CD4-positive, alpha-beta T cell (primary cell): ENCODE data around the gene LAMTOR4. TPM values are rescaled to one million over a fixed set of nuclear protein-coding genes. Genes with fewer than 3 reads are reported as not detected.

Experiments used
- ATAC-seq: fragments of 200-7000 bp; cut with Tn5 transposase; one replicate; pipeline ENCODE4 v1.10.0; 2022; ENCODE audit warnings: mild to moderate bottlenecking; ENCODE audit not compliant: poor library complexity
- CTCF ChIA-PET: fragments of 350-600 bp; sonication (Branson Sonifier 250); formaldehyde crosslinking; loops from one replicate; lab custom pipeline; 2021; ENCODE audit warnings: antibody characterized with exemption, inconsistent platforms; lab: Charles Lee
- POLR2A ChIA-PET: fragments of 350-600 bp; sonication (Branson Sonifier 250); formaldehyde crosslinking; loops from one replicate; lab custom pipeline; 2021; ENCODE audit warnings: antibody characterized with exemption, inconsistent platforms; lab: Charles Lee
- DNase-seq, 14 experiments: peaks; one replicate each; pipeline ENCODE4 v3.0.0-alpha.2; 2013 to 2020; ENCODE audit warnings: mixed read lengths in 2 of 14
- H3K27ac ChIP-seq, 2 donors: one replicate each; pipeline versions ENCODE4 v1.5.1 to v1.7.0; 2013; ENCODE audit warnings: low read length in 2 of 2, low read depth in 1 of 2, mild to moderate bottlenecking in 1 of 2
- H3K27me3 ChIP-seq, 2 experiments: 1 replicate in 1 of 2; 2 replicates in 1 of 2; pipeline versions ENCODE4 v1.6.1 to v1.7.0; 2013; ENCODE audit warnings: low read length in 2 of 2, control low read depth in 1 of 2, mild to moderate bottlenecking in 1 of 2, moderate library complexity in 1 of 2; ENCODE audit not compliant: insufficient read depth in 2 of 2, control insufficient read depth in 1 of 2
- H3K36me3 ChIP-seq: one replicate; pipeline ENCODE4 v1.6.1; 2013; ENCODE audit warnings: low read length, control low read depth; ENCODE audit not compliant: insufficient read depth
- H3K4me1 ChIP-seq: one replicate; pipeline ENCODE4 v1.6.1; 2013; ENCODE audit warnings: low read length, control low read depth; ENCODE audit not compliant: insufficient read depth
- H3K4me3 ChIP-seq: one replicate; pipeline ENCODE4 v1.5.1; 2013; ENCODE audit warnings: mild to moderate bottlenecking, low read length, moderate library complexity
- H3K9me3 ChIP-seq, 2 experiments: 1 replicate in 1 of 2; 2 replicates in 1 of 2; pipeline versions ENCODE4 v1.6.1 to v1.7.0; 2013; ENCODE audit warnings: low read length in 2 of 2, mild to moderate bottlenecking in 2 of 2, control low read depth in 1 of 2, moderate library complexity in 1 of 2; ENCODE audit not compliant: control insufficient read depth in 1 of 2, insufficient read depth in 1 of 2
- H3K27ac Mint-ChIP-seq: one replicate; pipeline ENCODE4 v1.8.0; 2020; ENCODE audit warnings: mixed read lengths
- H3K27me3 Mint-ChIP-seq: one replicate; pipeline ENCODE4 v1.8.0; 2021; ENCODE audit warnings: mixed read lengths
- H3K36me3 Mint-ChIP-seq: one replicate; pipeline ENCODE4 v1.8.0; 2021; ENCODE audit warnings: low read depth, mixed read lengths
- H3K4me1 Mint-ChIP-seq: one replicate; pipeline ENCODE4 v1.8.0; 2021; ENCODE audit warnings: low read depth, mixed read lengths
- H3K4me3 Mint-ChIP-seq: one replicate; pipeline ENCODE4 v1.8.0; 2020; ENCODE audit warnings: mild to moderate bottlenecking, mixed read lengths
- H3K9me3 Mint-ChIP-seq: one replicate; pipeline ENCODE4 v1.8.0; 2020; ENCODE audit warnings: mixed read lengths
- CTCF ChIP-seq: fragments of 200-600 bp; IDR thresholded peaks from one replicate; pipeline ENCODE4 v1.8.0; 2022; ENCODE audit warnings: antibody characterized with exemption, mild to moderate bottlenecking
- intact Hi-C, 2 experiments: fragments of 100-400 bp; cut with DNase I in 1 of 2; cut with micrococcal nuclease in 1 of 2; formaldehyde crosslinking; loops; one replicate each; pipeline versions ENCODE4 v1.15.1 to v1.9.0; 2023 to 2025; cut with DNase I, micrococcal nuclease
- total RNA-seq, 174 experiments: library from RNA in 2 of 174; stranded (reverse) in 2 of 174; gene quantifications; one replicate each; pipeline ENCODE4 v1.2.3 and lab custom pipeline; 2021 to 2026

LAMTOR4 gene
- total RNA-seq, 2 experiments from 2014 or later: 107 to 125 TPM

DNA sequence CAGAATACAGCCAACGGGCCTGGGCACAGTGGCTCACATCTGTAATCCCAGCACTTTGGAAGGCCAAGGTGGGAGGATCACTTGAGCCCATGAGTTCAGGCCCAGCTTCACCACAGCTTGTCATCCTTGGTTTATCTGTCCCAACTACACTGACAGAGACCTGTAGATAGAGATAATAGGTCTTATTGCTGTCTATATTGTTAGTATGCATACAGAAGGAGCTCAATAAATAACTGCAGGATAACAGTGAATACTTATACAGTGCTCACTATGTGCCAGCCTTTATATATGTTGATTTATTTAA lies 28.0 kb upstream of the LAMTOR4 start:
- Histone ChIP-seq H3K27me3 (no peaks in the 10 kb centered on the region), H3K4me1 (peaks cover 44% of the 10 kb centered on the region), H3K9me3 (no peaks in the 10 kb centered on the region), H3K4me3 (peak overlapping the region; percentile 93), H3K36me3 (peaks cover 22% of the 10 kb centered on the region), H3K27ac (peak overlapping the region in 1 of 2 donors; percentile 79)
- H3K27ac Mint-ChIP-seq: peak overlapping the region; percentile 97
- H3K4me3 Mint-ChIP-seq: peak overlapping the region; percentile 98
- ChIA-PET CTCF (interaction anchor here (1.0 to 1.6 kb wide), 7 partner anchors 9 to 97 kb away, joined by 3 to 14 read pairs (median 4); partner anchors contain the start of genes AP4M1 and MCM7), POLR2A (interaction anchor here (0.7 to 2.8 kb wide), 12 partner anchors 9 to 563 kb away, joined by 3 to 50 read pairs (median 9); partner anchors contain the start of genes AP4M1, COPS6, LAMTOR4 and MCM7)
- no peaks in the 10 kb centered on the region for H3K9me3 Mint-ChIP-seq
- no peak for ATAC-seq
- intact Hi-C loops: no loop called here
- H3K36me3 Mint-ChIP-seq: peaks cover 43% of the 10 kb centered on the region
- H3K4me1 Mint-ChIP-seq: peaks cover 38% of the 10 kb centered on the region
- H3K27me3 Mint-ChIP-seq: no peaks in the 10 kb centered on the region
- DNase-seq: no peak
- no peak for TF ChIP-seq CTCF

- no peak for TF ChIP-seq CTCF
- Histone ChIP-seq H3K4me1 (peaks cover 52% of the 10 kb centered on the region), H3K27me3 (no peaks in the 10 kb centered on the region), H3K36me3 (peaks cover 22% of the 10 kb centered on the region), H3K27ac (no peak overlapping the region), H3K9me3 (no peaks in the 10 kb centered on the region), H3K4me3 (no peak overlapping the region)
- ChIA-PET CTCF (no interaction called here), POLR2A (interaction anchor here (0.8 to 2.0 kb wide), 3 partner anchors 9 to 22 kb away, joined by 3 to 7 read pairs (median 4); partner anchors contain the start of gene AP4M1)
- H3K9me3 Mint-ChIP-seq: no peaks in the 10 kb centered on the region
- peaks cover 47% of the 10 kb centered on the region for H3K36me3 Mint-ChIP-seq
- peak overlapping the region; percentile 46 for H3K4me3 Mint-ChIP-seq
- H3K4me1 Mint-ChIP-seq: peaks cover 44% of the 10 kb centered on the region
- H3K27me3 Mint-ChIP-seq: no peaks in the 10 kb centered on the region
- intact Hi-C loops: no loop called here
- ATAC-seq: no peak
- H3K27ac Mint-ChIP-seq: peak overlapping the region; percentile 58
- DNase-seq: no peak
Measured at GRCh38 chr7:100122067-100122466, 26.7 kb upstream of the LAMTOR4 start.

DNA sequence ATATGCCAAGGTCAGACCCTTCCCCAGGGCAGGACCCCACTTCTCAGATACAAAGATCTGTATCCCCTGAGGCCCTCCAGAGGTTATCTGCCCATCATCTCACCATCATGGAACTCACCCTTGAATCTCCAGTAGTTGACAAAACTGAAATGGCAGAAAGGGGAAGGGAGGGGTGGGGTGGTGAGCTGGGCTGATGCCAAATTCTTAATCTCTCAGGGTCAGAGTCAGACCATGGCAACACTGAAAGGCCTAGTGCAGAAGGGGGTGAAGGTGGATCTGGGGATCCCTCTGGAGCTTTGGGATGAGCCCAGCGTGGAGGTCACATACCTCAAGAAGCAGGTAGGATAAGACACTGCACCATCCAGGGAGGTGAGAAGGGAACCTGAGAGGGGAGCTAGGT lies 26.1 kb upstream of the LAMTOR4 start:
- H3K4me1 ChIP-seq: peaks cover 52% of the 10 kb centered on the region
- intact Hi-C loops: no loop called here
- no peaks in the 10 kb centered on the region for H3K27me3 ChIP-seq
- Mint-ChIP-seq H3K4me3 (peak overlapping the region; percentile 46), H3K27me3 (no peaks in the 10 kb centered on the region), H3K9me3 (no peaks in the 10 kb centered on the region), H3K27ac (peak overlapping the region; percentile 58), H3K36me3 (peaks cover 49% of the 10 kb centered on the region), H3K4me1 (peaks cover 47% of the 10 kb centered on the region)
- DNase-seq (no peak), ATAC-seq (no peak)
- H3K4me3 ChIP-seq: no peak overlapping the region
- peaks cover 22% of the 10 kb centered on the region for H3K36me3 ChIP-seq
- no peak overlapping the region for H3K27ac ChIP-seq
- TF ChIP-seq CTCF: no peak
- ChIA-PET POLR2A (interaction anchor here (0.8 to 2.0 kb wide), 3 partner anchors 8 to 22 kb away, joined by 3 to 7 read pairs (median 4); partner anchors contain the start of gene AP4M1), CTCF (no interaction called here)
- H3K9me3 ChIP-seq: no peaks in the 10 kb centered on the region
